Caco-2 (cell line): ENCODE results near the gene ZBTB14. TPM values are rescaled to one million over a fixed set of nuclear protein-coding genes. Genes with fewer than 3 reads are reported as not detected.

Experiments
- Bru-seq: library from RNA; stranded (reverse); fragments of 400-500 nt; gene quantifications from one replicate; lab custom pipeline; 2021; lab: Mats Ljungman, UMichigan
- BruChase-seq, 2 experiments: library from RNA; stranded (reverse); fragments of 400-500 nt; gene quantifications; one replicate each; lab custom pipeline; 2021; lab: Mats Ljungman, UMichigan
- BruUV-seq: library from RNA; stranded (reverse); fragments of 400-500 nt; replicated peaks from 2 replicates; lab custom pipeline; 2021; lab: Mats Ljungman, UMichigan
- CTCF ChIA-PET: fragments of 300-600 bp; sonication (Branson Sonifier 250); formaldehyde crosslinking; loops from one replicate; lab custom pipeline; 2022; ENCODE audit warnings: antibody characterized with exemption; lab: Charles Lee
- POLR2A ChIA-PET: fragments of 300-600 bp; sonication (Branson Sonifier 250); formaldehyde crosslinking; loops from one replicate; lab custom pipeline; 2022; ENCODE audit warnings: antibody characterized with exemption; lab: Charles Lee
- DNase-seq, 2 experiments: peaks; one replicate each; pipeline versions ENCODE4 v3.0.0 to v3.0.0-alpha.2; 2020 to 2022
- H3K27me3 ChIP-seq: replicated peaks from 2 replicates; pipeline ENCODE4 v1.6.0; 2011; ENCODE audit warnings: low read length; ENCODE audit not compliant: control insufficient read depth, insufficient read depth
- H3K36me3 ChIP-seq: 2 replicates; pipeline ENCODE4 v1.5.1; 2011; ENCODE audit warnings: low read length; ENCODE audit not compliant: control insufficient read depth, insufficient read depth
- H3K4me1 ChIP-seq: fragments of 250-450 bp; sonication (Bioruptor Pico); 2 replicates; pipeline ENCODE4 v1.5.1; 2020; ENCODE audit warnings: mild to moderate bottlenecking
- H3K4me3 ChIP-seq: 2 replicates; pipeline ENCODE4 v1.5.1; 2011; ENCODE audit warnings: low read depth, mild to moderate bottlenecking, control low read depth, low read length
- H3K9me3 ChIP-seq: fragments of 250-450 bp; sonication (Bioruptor Pico); 2 replicates; pipeline ENCODE4 v1.5.1; 2020; ENCODE audit warnings: mild to moderate bottlenecking, moderate library complexity
- H3K27ac Mint-ChIP-seq: one replicate; pipeline ENCODE4 v1.8.0; 2022; ENCODE audit warnings: mixed read lengths; ENCODE audit not compliant: unreplicated experiment
- H3K27me3 Mint-ChIP-seq: one replicate; pipeline ENCODE4 v1.8.0; 2022; ENCODE audit warnings: mixed read lengths; ENCODE audit not compliant: insufficient read depth, unreplicated experiment
- H3K36me3 Mint-ChIP-seq: one replicate; pipeline ENCODE4 v1.8.0; 2022; ENCODE audit warnings: mild to moderate bottlenecking, mixed read lengths; ENCODE audit not compliant: insufficient read depth, unreplicated experiment
- H3K4me1 Mint-ChIP-seq: one replicate; pipeline ENCODE4 v1.8.0; 2022; ENCODE audit warnings: low read depth, mixed read lengths; ENCODE audit not compliant: unreplicated experiment
- H3K4me3 Mint-ChIP-seq: one replicate; pipeline ENCODE4 v1.8.0; 2022; ENCODE audit warnings: mild to moderate bottlenecking, moderate library complexity, mixed read lengths; ENCODE audit not compliant: unreplicated experiment
- H3K9me3 Mint-ChIP-seq: one replicate; pipeline ENCODE4 v1.8.0; 2022; ENCODE audit warnings: mixed read lengths; ENCODE audit not compliant: unreplicated experiment
- CTCF ChIP-seq, 2 experiments: fragments of 200-600 bp in 1 of 2; IDR thresholded peaks; 1 replicate in 1 of 2; 2 replicates in 1 of 2; pipeline versions ENCODE4 v1.5.1 to v1.8.0; 2011 to 2022; ENCODE audit warnings: antibody characterized with exemption in 1 of 2, control low read depth in 1 of 2, inconsistent platforms in 1 of 2, low read depth in 1 of 2, low read length in 1 of 2, mild to moderate bottlenecking in 1 of 2, moderate library complexity in 1 of 2; ENCODE audit not compliant: insufficient read depth in 1 of 2, severe bottlenecking in 1 of 2, unreplicated experiment in 1 of 2
- intact Hi-C: fragments of 100-400 bp; cut with micrococcal nuclease; formaldehyde crosslinking; loops from one replicate; pipeline ENCODE4 v1.10.0; 2022; ENCODE audit not compliant: unreplicated experiment
- long read RNA-seq: library from polyadenylated mRNA; stranded (forward); transcript quantifications from one replicate; pipeline ENCODE4 v2.0.0, GENCODE V29; 2022
- total RNA-seq: library from RNA; stranded (reverse); gene quantifications from 2 replicates; pipeline ENCODE4 v1.2.3, GENCODE V29; 2022

The ZBTB14 gene
- total RNA-seq (13.9 and 14.7 TPM in 2 replicates), Bru-seq, nascent RNA (percentile 76 among the genes with signal in this experiment), BruChase-seq, experiment 1, labeled RNA remaining after a 2-hour chase (percentile 88 among the genes with signal in this experiment), BruChase-seq, experiment 2, labeled RNA remaining after a 6-hour chase (percentile 74 among the genes with signal in this experiment)
- long read RNA-seq, transcript ZBTB14-203 (4 exons, 442 nt): minor isoform, 5 of 32 reads
- long read RNA-seq, transcript ZBTB14-202 (3 exons, 1,814 nt): major isoform, 14 of 32 reads
- long read RNA-seq, partial matches to known transcripts: 0 of 32 reads
- long read RNA-seq, other reads (novel, unspliced or antisense): 9 of 32 reads

- no peaks in the 10 kb centered on the region; the same call in 1 of the 2 replicates for H3K36me3 ChIP-seq
- Mint-ChIP-seq H3K4me3 (peak within 1 kb of the TSS; percentile 81), H3K9me3 (no peaks in the 10 kb centered on the region), H3K27ac (peak within 1 kb of the TSS; percentile 72), H3K36me3 (peaks cover 29% of the 10 kb centered on the region), H3K27me3 (no peaks in the 10 kb centered on the region), H3K4me1 (peaks cover 9% of the 10 kb centered on the region)
- TF ChIP-seq CTCF (IDR thresholded peaks at IDR 0.05; ENCODE audit: insufficient read depth in 1 of 2, low read depth in 1 of 2, low read length in 1 of 2, severe bottlenecking in 1 of 2, unreplicated experiment in 1 of 2): no peak
- no peaks in the 10 kb centered on the region for H3K9me3 ChIP-seq
- H3K4me1 ChIP-seq: 0 out of 2 replicates have a peak, but pooled peaks cover 4% of the 10 kb centered on the region
- CTCF ChIA-PET: interaction anchor here (1.0 kb wide), 1 partner anchor 58 kb away, joined by 5 read pairs; no protein-coding TSS in a partner anchor
- peak; percentile 55 to 83 for DNase-seq
- H3K4me3 ChIP-seq: peak within 1 kb of the TSS; percentile 89
- no peaks in the 10 kb centered on the region for H3K27me3 ChIP-seq
- POLR2A ChIA-PET: interaction anchor here (0.6 to 3.9 kb wide), 3 partner anchors 10 to 58 kb away, joined by 3 to 58 read pairs (median 5); no protein-coding TSS in a partner anchor
- no TSS peak for BruUV-seq
- intact Hi-C loops: no loop called here
Observed at GRCh38 chr18:5295231-5295920, at the start of gene ZBTB14. TSS of gene ZBTB14 (minus strand) at chr18:5295726. CDS start at chr18:5293246, 2,480 bp downstream.

DNA sequence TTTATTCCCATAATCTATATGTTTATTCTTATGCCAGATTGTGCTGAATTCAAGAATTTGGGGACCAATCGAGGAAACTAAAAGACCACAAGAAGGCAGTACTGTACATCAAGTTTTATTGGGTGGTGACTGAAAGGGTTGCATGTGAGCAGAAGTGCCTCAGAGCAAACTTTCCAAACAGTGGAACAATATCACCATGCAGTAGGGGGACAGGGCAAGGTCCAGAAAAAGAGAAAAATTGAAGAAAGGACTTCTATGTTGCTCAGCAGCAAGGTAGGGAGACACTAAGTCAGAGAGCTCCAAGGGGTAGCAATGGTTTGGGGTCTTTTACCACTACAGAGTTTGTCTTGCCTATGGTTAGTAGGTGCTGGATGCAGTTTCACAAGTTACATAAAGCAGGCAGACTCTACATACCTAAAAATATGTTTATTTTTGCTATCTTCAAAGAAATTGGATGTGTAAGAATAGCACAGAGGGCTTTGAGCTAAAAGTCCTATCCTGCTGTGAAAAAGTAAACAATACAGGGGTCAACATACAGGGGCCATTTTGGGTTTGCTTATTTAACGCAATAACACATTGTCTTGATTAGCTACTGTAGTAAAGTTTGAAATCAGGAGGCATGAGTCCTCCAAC, 43.8 kb upstream of the ZBTB14 start:
- no peak overlapping the region for H3K4me3 Mint-ChIP-seq
- Histone ChIP-seq H3K27me3 (no peaks in the 10 kb centered on the region), H3K9me3 (no peaks in the 10 kb centered on the region), H3K4me1 (no peaks in the 10 kb centered on the region), H3K36me3 (no peaks in the 10 kb centered on the region), H3K4me3 (no peak overlapping the region)
- H3K27ac Mint-ChIP-seq: no peak overlapping the region
- CTCF ChIA-PET: no interaction called here
- H3K36me3 Mint-ChIP-seq: no peaks in the 10 kb centered on the region
- TF ChIP-seq CTCF (IDR thresholded peaks at IDR 0.05; ENCODE audit: insufficient read depth in 1 of 2, low read depth in 1 of 2, low read length in 1 of 2, severe bottlenecking in 1 of 2, unreplicated experiment in 1 of 2): no peak
- H3K9me3 Mint-ChIP-seq: no peaks in the 10 kb centered on the region
- H3K27me3 Mint-ChIP-seq: peaks cover 2% of the 10 kb centered on the region
- DNase-seq: no peak
- no TSS peak for BruUV-seq
- intact Hi-C loops: no loop called here
- POLR2A ChIA-PET: no interaction called here
- H3K4me1 Mint-ChIP-seq: no peaks in the 10 kb centered on the region

DNA sequence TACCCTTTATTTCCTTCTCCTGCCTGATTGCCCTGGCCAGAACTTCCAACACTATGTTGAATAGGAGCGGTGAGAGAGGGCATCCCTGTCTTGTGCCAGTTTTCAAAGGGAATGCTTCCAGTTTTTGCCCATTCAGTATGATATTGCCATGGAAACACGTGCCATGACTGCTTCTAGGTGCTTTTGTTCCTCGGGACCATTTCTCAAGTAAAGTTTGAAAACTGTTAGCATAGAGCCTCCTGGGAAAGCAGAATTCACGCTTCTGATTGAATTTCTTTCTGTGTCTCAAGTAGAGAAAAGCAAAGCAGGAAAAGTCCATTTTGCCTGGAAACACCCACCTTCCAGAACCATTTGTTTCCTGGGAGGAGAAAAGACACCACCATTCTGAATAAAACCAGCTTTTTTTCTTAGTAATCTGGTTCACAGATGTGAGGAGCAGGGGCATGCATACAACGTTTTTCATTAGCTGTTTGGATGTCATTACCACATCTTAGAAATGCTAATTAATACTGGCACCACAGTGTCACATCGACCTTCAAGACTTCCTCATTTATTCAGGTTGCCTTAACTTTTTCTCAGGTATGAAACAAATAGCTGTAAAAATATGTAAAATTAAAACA, 39.0 kb upstream of the ZBTB14 start:
- H3K4me1 ChIP-seq: no peaks in the 10 kb centered on the region
- POLR2A ChIA-PET: no interaction called here
- H3K4me3 Mint-ChIP-seq: no peak overlapping the region

More for the DNA sequence above, 39.0 kb upstream of the ZBTB14 start:
- Mint-ChIP-seq H3K9me3 (no peaks in the 10 kb centered on the region), H3K27ac (no peak overlapping the region), H3K4me1 (no peaks in the 10 kb centered on the region), H3K27me3 (no peaks in the 10 kb centered on the region), H3K36me3 (no peaks in the 10 kb centered on the region)
- H3K9me3 ChIP-seq: no peaks in the 10 kb centered on the region
- intact Hi-C loops: no loop called here
- DNase-seq: no peak
- no TSS peak for BruUV-seq
- CTCF ChIA-PET: no interaction called here
- H3K4me3 ChIP-seq: no peak overlapping the region
- no peak for TF ChIP-seq CTCF (IDR thresholded peaks at IDR 0.05; ENCODE audit: insufficient read depth in 1 of 2, low read depth in 1 of 2, low read length in 1 of 2, severe bottlenecking in 1 of 2, unreplicated experiment in 1 of 2)
- no peaks in the 10 kb centered on the region for H3K27me3 ChIP-seq
- no peaks in the 10 kb centered on the region for H3K36me3 ChIP-seq
